ENCODE data around the gene STX19.
A peak's percentile ranks its signal among the peaks of the same experiment; 100 is the strongest.
"Not testable (repeated sequence)": the region's sequence is repeated elsewhere in the genome, so short reads cannot be mapped to it uniquely, and the experiment has no call there.

Gene STX19

GRCh38 chr3:94028093-94028837 is at the start of gene STX19:
STX19 (minus strand) TSS chr3:94028597; CDS start chr3:94015269, 13,328 bp downstream.
- no peak for DNase-seq (ENCODE audit: low read depth)

DNA sequence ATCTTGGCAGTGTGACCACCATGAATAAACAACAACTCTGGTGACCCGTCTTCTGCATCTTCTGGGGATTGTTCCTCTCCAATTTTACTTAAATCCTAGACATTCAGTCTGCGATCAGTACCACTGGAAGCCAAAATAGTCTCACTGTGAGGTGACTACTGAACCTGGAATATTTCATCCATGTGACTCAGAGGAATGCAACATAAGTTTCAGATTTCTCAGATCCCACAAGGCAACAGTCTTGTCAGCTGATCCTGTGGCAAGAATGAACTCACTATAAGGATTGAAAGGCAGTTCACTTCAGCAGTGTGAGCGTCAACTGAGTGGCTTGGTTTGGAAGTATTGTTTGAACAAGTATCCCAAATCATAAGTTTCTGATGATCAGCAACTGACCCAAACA is 47.7 kb upstream of the STX19 start:
- DNase-seq (ENCODE audit: low read depth), result no peak

- DNase-seq (ENCODE audit: low read depth), result no peak
Measured at GRCh38 chr3:94071713-94072284, 43.4 kb upstream of the STX19 start.

DNA sequence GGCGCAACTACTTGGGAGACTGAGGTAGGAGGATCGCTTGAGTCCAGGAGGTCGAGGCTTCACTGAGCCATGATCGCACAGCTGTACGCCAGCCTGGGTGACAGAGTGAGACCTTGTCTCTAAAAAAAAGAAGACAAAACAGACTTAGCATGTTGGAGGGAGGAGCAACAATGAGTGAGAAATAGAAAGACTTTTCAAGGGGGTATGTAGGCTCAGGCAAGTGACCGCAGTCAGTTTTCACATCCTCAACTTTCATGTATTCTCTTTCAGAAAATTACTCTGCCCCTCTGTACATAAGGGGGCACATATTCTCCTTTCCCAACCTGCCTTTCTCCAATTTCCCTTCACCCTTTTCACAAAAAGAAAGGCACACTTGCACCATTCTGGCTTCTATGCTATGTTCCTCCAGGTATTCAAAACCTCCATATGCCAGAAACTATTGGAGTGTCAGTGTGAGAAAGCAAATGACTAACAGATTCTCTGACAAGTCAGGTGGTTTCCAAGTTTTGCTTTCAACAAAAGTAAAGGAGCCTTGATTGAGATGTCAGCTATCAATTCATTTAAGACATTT is 42.0 kb upstream of the STX19 start:
- no peak for DNase-seq (ENCODE audit: low read depth)

- no peak for DNase-seq (ENCODE audit: low read depth)
Measured at GRCh38 chr3:94069194-94069813, 40.9 kb upstream of the STX19 start.

DNA sequence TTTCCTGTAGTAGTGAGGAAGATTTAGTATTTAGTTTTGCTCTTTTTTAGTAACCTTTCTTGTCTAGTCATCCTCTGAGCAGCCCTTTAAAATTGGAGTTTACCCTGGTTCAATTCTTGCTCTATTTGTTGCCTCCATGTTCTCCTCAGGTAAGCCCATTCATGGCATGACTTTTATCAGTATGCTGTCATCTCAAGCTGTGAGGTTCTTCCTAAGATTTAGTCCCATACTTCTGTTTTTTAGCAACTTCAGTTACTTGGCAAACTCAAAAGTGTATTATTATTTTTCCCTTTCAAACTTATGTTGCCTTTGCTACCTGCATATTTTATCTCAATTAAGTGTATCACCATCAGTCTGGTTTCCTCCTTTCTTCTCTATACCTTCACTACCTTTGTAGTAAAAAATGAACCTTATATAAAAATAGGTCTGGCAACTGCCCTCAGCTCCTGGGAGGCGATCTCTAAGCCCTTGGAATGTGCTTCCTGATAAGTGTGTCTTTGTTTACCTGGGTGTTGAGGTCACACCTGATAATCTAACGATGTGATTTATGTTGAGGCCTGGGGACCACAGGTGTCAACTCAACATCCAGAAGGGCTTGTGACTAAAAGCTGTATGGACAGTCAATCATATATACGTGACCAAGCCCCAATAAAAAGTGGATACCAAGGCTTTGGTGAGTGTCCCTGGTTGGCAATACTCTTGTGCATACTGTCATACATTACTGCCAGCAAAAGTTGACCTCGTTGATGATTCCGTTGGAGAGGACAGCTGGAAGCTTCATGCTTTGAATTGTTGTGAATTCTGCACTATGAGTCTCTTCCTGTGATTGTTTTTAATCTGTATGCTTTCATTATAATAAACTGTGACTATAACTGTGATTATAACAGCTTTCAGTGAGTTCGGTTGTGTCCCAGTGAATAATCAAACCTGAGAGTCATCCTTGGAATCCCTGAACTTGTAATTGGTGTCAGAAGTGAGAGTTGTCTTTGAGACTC is 38.4 kb upstream of the STX19 start:
- DNase-seq (ENCODE audit: low read depth), result no peak

DNA sequence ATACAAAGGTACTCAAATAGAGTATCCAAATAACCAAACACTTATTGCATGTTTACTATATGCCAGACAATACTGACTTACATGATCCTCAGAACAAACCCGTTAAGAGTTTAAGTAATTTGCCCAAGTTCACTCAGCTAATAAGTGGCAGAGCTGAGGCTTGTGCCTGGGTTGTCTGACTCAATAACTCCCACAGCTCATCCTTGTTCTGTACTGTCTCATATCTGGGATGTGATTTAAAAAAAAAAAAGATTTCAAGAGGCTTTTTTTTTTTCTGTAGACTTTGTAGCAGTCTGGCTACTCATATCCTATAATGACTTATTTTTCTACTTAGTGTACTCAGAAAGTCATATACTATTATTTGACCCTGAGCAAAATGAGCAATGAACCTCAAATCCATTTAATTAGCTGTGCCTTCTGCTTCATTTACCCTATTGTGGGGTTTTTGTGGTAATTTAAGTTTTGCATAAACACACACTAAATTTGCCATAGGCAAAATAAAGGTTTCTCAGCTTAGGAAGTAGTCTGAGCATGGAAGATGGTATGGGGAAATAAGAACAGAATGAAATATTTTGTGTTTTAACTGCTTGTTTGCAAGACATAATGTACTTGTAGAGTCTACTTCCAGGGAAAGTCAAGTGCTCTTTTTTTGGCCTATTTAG is 37.6 kb upstream of the STX19 start:
- no peak for DNase-seq (ENCODE audit: low read depth)

DNA sequence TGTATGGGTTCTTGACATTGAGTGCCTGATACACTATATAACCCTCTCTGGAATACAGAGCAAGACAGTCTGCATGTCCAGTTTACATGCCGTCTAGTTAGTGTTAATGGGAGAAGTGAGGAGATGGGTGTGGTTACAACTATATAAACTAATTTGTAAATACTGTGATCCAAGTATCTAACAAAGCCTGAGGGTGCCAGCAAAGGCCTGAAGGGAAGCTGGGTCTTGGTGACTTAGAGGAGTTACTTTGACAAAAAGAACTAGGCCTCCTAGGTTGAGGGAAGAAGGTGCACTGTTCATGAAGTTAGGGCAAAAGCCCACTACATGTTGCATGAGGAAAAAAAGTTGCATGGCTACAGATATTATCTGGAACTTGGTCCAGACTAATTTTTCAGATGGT is 36.7 kb upstream of the STX19 start:
- DNase-seq (ENCODE audit: low read depth), result no peak

DNA sequence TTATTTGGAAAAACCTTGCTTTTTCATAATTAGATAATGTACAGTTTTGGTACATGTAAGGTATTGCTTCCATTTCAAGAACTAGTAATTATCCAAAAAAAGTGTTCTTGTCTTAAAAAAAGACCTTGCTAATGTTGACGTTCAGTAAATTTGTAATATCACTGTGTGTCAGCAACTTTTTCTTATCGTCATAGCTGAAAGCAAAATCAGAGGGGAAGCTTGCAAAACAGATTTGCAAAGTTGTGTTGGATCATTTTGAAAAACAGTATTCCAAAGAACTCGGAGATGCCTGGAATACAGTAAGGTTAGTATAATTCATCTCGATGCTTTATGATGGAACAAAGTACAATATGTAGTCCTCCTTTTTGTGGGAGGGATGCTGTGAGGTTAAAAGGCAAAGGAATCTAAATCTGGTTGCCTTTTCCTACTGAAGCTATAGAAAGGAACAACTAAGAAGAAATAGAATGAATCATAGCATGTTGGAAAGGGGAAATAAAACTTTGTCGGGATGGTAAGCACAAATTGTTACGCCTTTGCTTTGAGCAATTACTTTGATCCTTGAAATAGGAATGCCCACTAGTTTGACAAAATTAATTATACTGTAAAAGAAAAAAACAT is 36.0 kb upstream of the STX19 start:
- no peak for DNase-seq (ENCODE audit: low read depth)

DNA sequence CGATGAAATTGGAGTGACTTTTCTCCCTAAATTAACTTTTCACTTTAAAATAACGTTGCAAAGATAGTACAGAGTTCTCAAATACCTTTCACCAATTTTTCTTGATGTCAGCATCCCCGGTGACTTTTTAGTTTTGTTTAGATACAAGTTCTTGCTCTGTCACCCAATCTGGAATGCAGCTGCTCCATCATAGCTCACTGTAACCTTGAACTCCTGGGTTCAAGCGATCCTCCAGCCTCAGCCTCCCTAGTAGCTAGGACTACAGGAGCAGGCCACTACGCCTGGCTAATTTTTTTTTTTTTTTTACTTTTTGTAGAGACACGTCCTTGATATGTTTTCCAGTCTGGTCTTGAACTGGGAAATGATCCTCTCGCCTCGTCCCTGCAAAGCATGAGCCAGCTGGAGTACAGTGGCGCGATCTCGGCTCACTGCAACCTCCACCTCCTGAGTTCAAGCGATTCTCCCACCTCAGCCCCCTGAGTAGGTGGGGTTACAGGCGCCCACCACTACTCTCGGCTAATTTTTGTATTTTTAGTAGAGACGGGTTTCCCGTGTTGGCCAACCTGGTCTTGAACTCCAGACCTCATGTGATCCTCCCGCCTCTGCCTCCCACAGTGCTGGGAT is 35.2 kb upstream of the STX19 start:
- DNase-seq (ENCODE audit: low read depth), result no peak

- peak; percentile 84 for DNase-seq (ENCODE audit: low read depth)
Measured at GRCh38 chr3:94062513-94063404, 34.4 kb upstream of the STX19 start, which contains the start of the genes DHFR2 and NSUN3. DHFR2 (minus strand) TSS chr3:94062916; CDS start chr3:94061511, 1,405 bp downstream. NSUN3 (plus strand) TSS chr3:94063061; CDS start chr3:94063127, 66 bp downstream.

DNA sequence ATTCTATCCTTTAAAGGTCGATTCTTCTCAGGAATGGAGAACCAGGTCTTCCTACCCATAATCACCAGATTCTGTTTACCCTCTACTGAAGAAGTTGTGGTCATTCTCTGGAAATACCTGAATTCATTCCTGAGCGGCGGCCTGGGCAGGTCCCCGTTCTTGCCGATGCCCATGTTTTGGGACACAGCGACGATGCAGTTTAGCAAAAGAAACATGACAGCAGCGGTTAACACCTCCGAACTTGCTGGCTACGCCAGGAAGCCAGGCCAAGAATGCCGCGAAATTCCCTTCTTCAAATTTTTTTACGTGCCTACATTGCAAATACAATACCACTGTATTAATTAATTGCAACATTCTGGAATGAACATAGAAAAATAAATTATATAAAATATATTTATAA is 32.9 kb upstream of the STX19 start:
- DNase-seq (ENCODE audit: low read depth), result no peak

GRCh38 chr3:94050546-94050945 is 22.1 kb upstream of the STX19 start:
- DNase-seq (ENCODE audit: low read depth), result no peak

GRCh38 chr3:94049267-94049666 is 20.9 kb upstream of the STX19 start:
- DNase-seq (ENCODE audit: low read depth), result no peak

GRCh38 chr3:94046533-94046932 is 18.1 kb upstream of the STX19 start:
- no peak for DNase-seq (ENCODE audit: low read depth)

DNA sequence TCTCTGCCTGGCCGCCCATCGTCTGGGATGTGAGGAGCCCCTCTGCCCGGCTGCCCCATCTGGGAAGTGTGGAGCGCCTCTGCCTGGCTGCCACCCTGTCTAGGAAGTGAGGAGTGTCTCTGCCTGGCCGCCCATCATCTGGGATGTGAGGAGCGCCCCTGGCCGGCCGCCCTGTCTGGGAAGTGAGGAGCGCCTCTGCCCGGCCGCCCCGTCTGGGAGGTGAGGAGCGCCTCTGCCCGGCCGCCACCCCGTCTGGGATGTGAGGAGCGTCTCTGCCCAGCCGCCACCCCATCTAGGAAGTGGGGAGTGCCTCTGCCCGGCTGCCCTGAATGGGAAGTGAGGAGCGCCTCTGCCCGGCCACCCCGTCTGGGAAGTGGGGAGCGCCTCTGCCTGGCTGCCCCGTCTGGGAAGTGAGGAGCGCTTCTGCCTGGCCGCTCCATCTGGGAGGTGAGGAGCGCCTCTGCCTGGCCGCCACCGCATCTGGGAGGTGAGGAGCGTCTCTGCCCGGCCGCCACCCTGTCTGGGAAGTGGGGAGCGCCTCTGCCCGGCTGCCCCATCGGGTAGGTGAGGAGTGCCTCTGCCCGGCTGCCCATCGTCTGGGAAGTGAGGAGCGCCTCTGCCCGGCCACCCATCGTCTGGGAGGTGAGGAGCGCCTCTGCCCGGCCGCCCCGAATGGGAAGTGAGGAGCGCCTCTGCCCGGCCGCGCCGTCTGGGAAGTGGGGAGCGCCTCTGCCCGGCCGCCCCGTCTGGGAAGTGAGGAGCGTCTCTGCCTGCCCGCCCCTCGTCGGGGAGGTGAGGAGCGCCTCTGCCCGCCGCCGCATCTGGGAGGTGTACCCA is 15.9 kb upstream of the STX19 start:
- DNase-seq (ENCODE audit: low read depth), result not testable (repeated sequence)

GRCh38 chr3:94043285-94043684 is 14.9 kb upstream of the STX19 start:
- no peak for DNase-seq (ENCODE audit: low read depth)

DNA sequence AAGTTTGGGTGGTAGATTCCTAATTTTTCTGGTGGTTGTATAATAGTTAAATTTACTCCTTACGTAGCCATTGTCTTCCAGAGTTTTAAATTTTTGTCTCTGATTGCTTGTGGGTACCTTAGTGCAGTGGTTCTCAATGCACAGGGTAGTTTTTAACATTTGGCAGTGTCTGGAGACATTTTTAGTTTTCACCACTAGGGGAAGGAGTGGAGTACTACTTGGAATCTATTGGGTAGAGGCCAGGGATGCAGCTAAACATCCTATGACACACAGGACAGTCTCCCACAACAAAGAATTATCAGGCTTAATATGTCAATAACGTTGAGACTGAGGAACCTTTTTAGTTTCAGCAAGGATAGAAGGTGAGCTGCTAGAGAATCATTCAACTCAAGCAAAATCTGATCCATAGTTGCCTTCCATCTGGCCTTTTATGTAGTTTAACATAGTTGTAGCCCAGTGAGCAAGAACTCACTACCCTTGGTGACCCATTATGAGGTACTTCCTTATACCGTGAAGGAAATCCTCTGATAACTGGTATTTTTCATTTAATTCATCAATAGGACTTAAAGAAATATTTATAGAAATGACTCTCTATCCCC is 8.6 kb upstream of the STX19 start:
- DNase-seq (ENCODE audit: low read depth), result peak; percentile 9
